ENCODE measurements around the gene ALPK1.

Gene ALPK1

DNA sequence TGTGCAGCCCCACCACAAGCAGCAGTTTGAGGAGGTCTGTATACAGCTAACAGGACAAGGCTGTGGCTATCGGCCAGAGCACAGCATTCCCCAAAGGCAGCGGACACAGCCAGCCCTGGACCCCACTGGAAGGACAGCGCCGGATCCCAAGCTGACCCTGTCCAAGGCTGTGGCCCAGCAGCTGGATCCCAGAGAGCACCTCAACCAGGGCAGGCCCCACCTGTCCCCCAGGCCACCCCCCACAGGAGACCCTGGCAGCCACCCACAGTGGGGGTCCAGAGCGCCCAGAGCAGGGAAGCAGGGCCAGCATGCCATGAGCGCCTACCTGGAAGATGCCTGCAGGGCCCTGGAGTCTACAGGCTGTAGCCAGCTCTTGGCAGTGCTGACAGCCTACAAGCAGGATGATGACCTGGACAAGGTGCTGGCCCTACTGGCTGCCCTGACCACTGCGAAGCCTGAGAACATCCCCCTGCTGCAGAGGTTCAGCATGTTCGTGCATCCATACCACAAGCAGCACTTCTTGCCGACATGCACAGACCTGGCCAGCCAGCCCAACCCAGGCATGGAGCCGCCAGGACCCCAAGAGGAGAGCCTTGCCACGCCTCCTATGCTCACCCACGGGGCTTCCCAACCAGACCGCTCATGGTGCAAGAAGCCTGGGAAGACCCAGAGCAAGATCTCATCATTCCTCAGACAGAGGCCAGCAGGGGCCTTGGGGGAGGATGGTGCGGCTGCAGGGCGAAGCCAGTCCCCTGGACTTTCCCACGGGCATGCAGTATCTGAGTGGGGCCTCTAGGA is 62.0 kb downstream of the ALPK1 start:
- no peak for DNase-seq (ENCODE audit: insufficient read length, low spot score)
- TF ChIP-seq POLR2AphosphoS5 (IDR thresholded peaks at IDR 0.05; ENCODE audit: low read depth, low read length) (no peak), PAX5 (IDR thresholded peaks at IDR 0.05; ENCODE audit: insufficient read depth, low read length, severe bottlenecking) (no peak), TAF1 (IDR thresholded peaks at IDR 0.05; ENCODE audit: low read depth, low read length) (no peak), SPI1 (IDR thresholded peaks at IDR 0.05; ENCODE audit: low read depth, low read length) (no peak), POU2F2 (IDR thresholded peaks at IDR 0.05; ENCODE audit: low read depth, low read length) (no peak), POLR2A (IDR thresholded peaks at IDR 0.05; ENCODE audit: low read depth, low read length) (no peak)

DNA sequence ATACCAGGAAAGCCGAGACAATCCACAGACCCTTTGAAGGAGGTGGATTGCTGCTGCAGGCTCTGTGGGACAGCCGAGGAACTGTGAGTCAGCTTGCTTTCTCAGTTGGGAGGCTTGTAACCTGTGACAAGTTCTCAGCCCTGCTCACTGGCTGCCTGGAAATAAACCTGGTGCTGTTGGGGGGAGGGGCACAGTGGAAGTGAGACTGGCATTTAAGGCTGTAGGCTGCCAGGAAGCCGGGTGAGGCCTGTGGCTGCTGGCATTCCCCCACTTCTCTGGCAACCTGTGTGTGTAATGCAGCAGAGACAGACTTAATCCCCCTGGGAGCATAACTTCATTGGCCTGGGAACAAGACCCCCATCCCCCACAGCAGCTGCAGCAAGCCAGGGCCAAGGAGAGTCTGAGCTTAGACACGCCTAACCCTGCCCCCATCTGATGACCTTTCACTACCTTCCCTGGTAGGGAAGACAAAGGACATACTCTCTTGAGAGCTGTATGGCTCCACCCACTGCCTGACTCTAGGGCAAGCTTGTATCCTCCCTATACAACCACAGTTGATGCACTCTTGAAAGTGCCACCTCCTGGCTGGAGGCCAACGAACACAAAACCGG is 64.1 kb downstream of the ALPK1 start:
- TF ChIP-seq TAF1 (IDR thresholded peaks at IDR 0.05; ENCODE audit: low read depth, low read length) (no peak), PAX5 (IDR thresholded peaks at IDR 0.05; ENCODE audit: insufficient read depth, low read length, severe bottlenecking) (no peak), POLR2AphosphoS5 (IDR thresholded peaks at IDR 0.05; ENCODE audit: low read depth, low read length) (no peak), POLR2A (IDR thresholded peaks at IDR 0.05; ENCODE audit: low read depth, low read length) (no peak), POU2F2 (IDR thresholded peaks at IDR 0.05; ENCODE audit: low read depth, low read length) (no peak), SPI1 (IDR thresholded peaks at IDR 0.05; ENCODE audit: low read depth, low read length) (no peak)
- no peak for DNase-seq (ENCODE audit: insufficient read length, low spot score)
- FAIRE-seq = no peak

More for the DNA sequence above, 62.0 kb downstream of the ALPK1 start:
- FAIRE-seq = no peak

DNA sequence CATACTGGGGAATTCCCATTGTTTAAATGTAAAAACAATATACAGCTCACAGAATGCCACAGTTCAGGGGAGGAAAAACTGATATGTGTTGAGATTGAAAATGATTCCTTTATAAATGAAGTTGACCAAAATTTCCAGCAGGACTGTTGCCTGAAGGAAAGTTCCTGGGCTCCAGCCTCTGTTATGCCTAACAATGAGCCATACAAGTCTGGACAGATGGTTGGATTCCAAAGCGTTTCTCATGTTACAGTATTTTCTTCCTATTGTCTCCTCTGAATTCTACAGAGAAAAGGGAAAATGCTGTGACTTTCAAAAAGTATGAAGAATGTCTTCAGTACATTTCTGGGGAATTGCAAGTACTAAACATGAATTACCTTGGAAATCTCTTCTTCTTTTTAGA is 73.3 kb downstream of the ALPK1 start:
- FAIRE-seq (no peak), DNase-seq (ENCODE audit: insufficient read length, low spot score) (no peak)
- TF ChIP-seq TAF1 (IDR thresholded peaks at IDR 0.05; ENCODE audit: low read depth, low read length) (no peak), POLR2A (IDR thresholded peaks at IDR 0.05; ENCODE audit: low read depth, low read length) (no peak), POLR2AphosphoS5 (IDR thresholded peaks at IDR 0.05; ENCODE audit: low read depth, low read length) (no peak), POU2F2 (IDR thresholded peaks at IDR 0.05; ENCODE audit: low read depth, low read length) (no peak), SPI1 (IDR thresholded peaks at IDR 0.05; ENCODE audit: low read depth, low read length) (no peak), PAX5 (IDR thresholded peaks at IDR 0.05; ENCODE audit: insufficient read depth, low read length, severe bottlenecking) (no peak)

DNA sequence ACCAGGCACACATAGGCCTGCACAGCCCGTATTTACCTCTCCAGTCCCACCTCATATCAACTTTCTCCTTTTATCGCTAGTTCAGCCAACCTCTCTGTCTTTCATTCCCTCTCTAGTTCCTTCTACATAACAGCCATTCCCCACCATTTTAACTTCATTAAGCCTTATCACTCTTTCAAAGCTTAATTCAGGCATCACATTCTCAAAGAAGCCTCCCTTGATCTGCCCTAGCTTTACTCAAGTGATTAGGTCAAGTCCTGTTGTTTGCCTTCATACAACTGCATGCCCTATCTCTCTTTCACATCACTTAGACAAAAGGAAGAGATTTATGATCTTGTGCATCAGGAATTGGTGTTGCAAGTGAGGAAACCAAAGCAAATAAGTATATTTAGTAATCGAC is 74.2 kb downstream of the ALPK1 start:
- DNase-seq (ENCODE audit: insufficient read length, low spot score) (no peak), FAIRE-seq (no peak)
- TF ChIP-seq PAX5 (IDR thresholded peaks at IDR 0.05; ENCODE audit: insufficient read depth, low read length, severe bottlenecking) = no peak
- TF ChIP-seq POU2F2 (IDR thresholded peaks at IDR 0.05; ENCODE audit: low read depth, low read length) = no peak
- TF ChIP-seq POLR2A (IDR thresholded peaks at IDR 0.05; ENCODE audit: low read depth, low read length) = no peak
- no peak for TF ChIP-seq POLR2AphosphoS5 (IDR thresholded peaks at IDR 0.05; ENCODE audit: low read depth, low read length)
- TF ChIP-seq SPI1 (IDR thresholded peaks at IDR 0.05; ENCODE audit: low read depth, low read length) = no peak
- no peak for TF ChIP-seq TAF1 (IDR thresholded peaks at IDR 0.05; ENCODE audit: low read depth, low read length)

DNA sequence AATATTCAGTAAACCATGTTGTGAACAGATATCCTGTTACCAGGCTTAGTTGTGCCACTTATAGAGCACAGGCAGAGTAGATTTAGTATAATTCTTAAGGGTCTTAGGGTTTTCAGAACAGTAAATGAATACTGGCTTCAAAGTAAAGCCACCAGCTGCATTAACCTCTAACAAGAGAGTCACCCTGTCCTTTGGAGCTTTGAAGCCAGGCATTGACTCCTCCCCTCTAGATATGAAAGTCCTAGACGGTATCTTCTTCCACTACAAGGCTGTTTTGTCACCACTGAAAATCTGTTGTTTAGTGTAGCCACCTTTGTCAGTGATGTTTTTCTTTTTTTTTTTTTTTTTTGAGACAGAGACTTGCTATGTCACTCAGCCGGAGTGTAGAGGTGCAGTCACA is 77.7 kb downstream of the ALPK1 start:
- FAIRE-seq (no peak), DNase-seq (ENCODE audit: insufficient read length, low spot score) (no peak)
- no peak for TF ChIP-seq POLR2AphosphoS5 (IDR thresholded peaks at IDR 0.05; ENCODE audit: low read depth, low read length)
- TF ChIP-seq PAX5 (IDR thresholded peaks at IDR 0.05; ENCODE audit: insufficient read depth, low read length, severe bottlenecking) = no peak
- TF ChIP-seq POLR2A (IDR thresholded peaks at IDR 0.05; ENCODE audit: low read depth, low read length) = no peak
- TF ChIP-seq SPI1 (IDR thresholded peaks at IDR 0.05; ENCODE audit: low read depth, low read length) = no peak
- TF ChIP-seq POU2F2 (IDR thresholded peaks at IDR 0.05; ENCODE audit: low read depth, low read length) = no peak
- no peak for TF ChIP-seq TAF1 (IDR thresholded peaks at IDR 0.05; ENCODE audit: low read depth, low read length)

DNA sequence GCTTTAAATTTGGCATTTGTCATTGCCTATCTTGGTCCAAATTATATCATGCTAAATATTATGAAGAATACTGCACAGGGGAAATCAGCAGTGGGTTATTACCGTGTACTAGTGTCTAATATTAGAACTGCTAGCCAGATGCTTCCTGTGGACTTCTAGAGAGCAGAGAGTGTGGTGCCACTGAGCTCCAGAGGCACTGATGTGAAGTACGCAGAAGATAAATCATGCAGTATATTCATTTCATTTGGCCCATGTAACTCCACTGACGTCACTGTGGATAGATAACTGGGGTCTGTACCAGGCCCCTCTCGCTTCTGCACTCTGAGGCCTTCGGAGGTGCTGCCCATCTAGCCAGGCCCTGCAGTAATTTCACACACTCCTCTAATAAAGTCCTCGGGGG is 80.0 kb downstream of the ALPK1 start:
- FAIRE-seq = peak; percentile 71
- no peak for TF ChIP-seq TAF1 (IDR thresholded peaks at IDR 0.05; ENCODE audit: low read depth, low read length)
- DNase-seq (ENCODE audit: insufficient read length, low spot score) = no peak

DNA sequence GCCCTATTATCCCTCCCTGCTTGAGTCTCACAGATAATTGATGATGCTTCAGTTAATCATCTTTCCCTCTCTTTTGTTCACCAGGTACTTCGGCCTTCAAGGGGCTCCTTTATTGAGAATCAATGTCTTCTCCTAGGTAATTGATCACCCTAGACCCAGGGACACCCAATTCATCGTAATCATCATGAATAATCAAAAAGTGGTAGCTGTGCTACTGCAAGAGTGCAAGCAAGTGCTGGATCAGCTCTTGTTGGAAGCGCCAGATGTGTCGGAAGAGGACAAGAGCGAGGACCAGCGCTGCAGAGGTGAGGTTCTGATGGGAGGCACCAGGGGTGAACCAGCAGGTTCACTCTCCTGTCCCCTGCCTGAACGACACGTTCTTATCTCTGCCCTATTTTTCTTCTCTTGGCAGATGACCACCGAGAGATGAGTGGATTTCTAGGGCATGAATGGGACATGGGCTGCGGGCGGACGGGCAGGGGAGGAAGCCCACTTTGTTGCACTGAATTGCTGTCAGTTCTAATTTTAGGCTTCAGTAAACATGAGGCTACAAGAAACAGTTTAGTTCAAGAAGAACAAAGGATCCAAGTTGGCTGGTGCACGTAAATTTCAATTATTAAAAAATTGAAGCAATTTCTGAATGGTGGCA is 80.5 kb downstream of the ALPK1 start:
- TF ChIP-seq PAX5 (IDR thresholded peaks at IDR 0.05; ENCODE audit: insufficient read depth, low read length, severe bottlenecking) = no peak
- TF ChIP-seq TAF1 (IDR thresholded peaks at IDR 0.05; ENCODE audit: low read depth, low read length) = no peak
- TF ChIP-seq POU2F2 (IDR thresholded peaks at IDR 0.05; ENCODE audit: low read depth, low read length) = no peak
- no peak for TF ChIP-seq SPI1 (IDR thresholded peaks at IDR 0.05; ENCODE audit: low read depth, low read length)
- TF ChIP-seq POLR2A (IDR thresholded peaks at IDR 0.05; ENCODE audit: low read depth, low read length) = no peak
- TF ChIP-seq POLR2AphosphoS5 (IDR thresholded peaks at IDR 0.05; ENCODE audit: low read depth, low read length) = no peak

DNA sequence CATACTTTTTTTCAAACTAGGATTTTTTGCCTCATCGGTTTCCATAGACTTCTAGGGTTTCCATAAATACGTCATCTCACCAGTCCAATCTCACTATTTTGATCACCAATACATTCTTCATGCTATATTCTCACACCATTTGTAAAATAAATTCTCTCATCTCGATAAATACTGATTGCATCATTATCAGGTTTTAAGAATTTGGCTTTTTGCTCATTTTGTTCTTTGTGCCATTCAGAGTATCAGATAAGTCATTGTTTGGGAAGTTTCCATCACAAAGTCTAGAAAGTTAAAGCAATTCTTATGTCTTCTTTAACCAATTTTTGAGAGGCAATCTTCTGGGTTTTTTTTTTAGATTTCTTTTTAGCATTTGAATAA is 81.1 kb downstream of the ALPK1 start:
- TF ChIP-seq SPI1 (IDR thresholded peaks at IDR 0.05; ENCODE audit: low read depth, low read length) (no peak), POLR2AphosphoS5 (IDR thresholded peaks at IDR 0.05; ENCODE audit: low read depth, low read length) (no peak), TAF1 (IDR thresholded peaks at IDR 0.05; ENCODE audit: low read depth, low read length) (no peak), POLR2A (IDR thresholded peaks at IDR 0.05; ENCODE audit: low read depth, low read length) (no peak), POU2F2 (IDR thresholded peaks at IDR 0.05; ENCODE audit: low read depth, low read length) (no peak), PAX5 (IDR thresholded peaks at IDR 0.05; ENCODE audit: insufficient read depth, low read length, severe bottlenecking) (no peak)
- FAIRE-seq = no peak
- DNase-seq (ENCODE audit: insufficient read length, low spot score) = no peak

More for the DNA sequence above, 80.5 kb downstream of the ALPK1 start:
- no peak for DNase-seq (ENCODE audit: insufficient read length, low spot score)
- FAIRE-seq = peak; percentile 31

DNA sequence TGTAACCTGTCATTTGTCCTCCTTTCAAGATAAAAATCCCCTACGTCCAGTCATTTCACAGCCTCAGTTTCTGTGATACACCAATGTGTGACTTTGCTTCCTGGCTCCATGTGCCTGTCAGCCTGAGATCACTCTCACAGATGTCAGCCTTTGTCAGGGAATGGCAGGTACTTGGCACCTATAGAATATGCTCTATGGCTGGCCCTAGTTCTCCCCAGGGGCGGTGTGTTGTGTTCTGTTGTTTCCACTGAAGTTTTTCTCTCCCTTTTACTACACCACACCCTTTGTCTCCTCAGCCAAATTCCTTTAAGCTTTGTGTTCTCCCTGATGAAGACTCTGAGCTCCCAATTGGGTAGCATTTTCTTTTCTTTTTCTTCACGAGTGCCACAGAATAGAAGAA is 81.7 kb downstream of the ALPK1 start:
- no peak for FAIRE-seq
- DNase-seq (ENCODE audit: insufficient read length, low spot score) = no peak
- TF ChIP-seq PAX5 (IDR thresholded peaks at IDR 0.05; ENCODE audit: insufficient read depth, low read length, severe bottlenecking) (no peak), POLR2A (IDR thresholded peaks at IDR 0.05; ENCODE audit: low read depth, low read length) (no peak), POLR2AphosphoS5 (IDR thresholded peaks at IDR 0.05; ENCODE audit: low read depth, low read length) (no peak), POU2F2 (IDR thresholded peaks at IDR 0.05; ENCODE audit: low read depth, low read length) (no peak), SPI1 (IDR thresholded peaks at IDR 0.05; ENCODE audit: low read depth, low read length) (no peak), TAF1 (IDR thresholded peaks at IDR 0.05; ENCODE audit: low read depth, low read length) (no peak)
